ENCODE measurements around the gene CFAP97D2.
"Not testable (repeated sequence)": the region's sequence is repeated elsewhere in the genome, so short reads cannot be mapped to it uniquely, and the experiment has no call there.

- TF ChIP-seq, protein P1, sequence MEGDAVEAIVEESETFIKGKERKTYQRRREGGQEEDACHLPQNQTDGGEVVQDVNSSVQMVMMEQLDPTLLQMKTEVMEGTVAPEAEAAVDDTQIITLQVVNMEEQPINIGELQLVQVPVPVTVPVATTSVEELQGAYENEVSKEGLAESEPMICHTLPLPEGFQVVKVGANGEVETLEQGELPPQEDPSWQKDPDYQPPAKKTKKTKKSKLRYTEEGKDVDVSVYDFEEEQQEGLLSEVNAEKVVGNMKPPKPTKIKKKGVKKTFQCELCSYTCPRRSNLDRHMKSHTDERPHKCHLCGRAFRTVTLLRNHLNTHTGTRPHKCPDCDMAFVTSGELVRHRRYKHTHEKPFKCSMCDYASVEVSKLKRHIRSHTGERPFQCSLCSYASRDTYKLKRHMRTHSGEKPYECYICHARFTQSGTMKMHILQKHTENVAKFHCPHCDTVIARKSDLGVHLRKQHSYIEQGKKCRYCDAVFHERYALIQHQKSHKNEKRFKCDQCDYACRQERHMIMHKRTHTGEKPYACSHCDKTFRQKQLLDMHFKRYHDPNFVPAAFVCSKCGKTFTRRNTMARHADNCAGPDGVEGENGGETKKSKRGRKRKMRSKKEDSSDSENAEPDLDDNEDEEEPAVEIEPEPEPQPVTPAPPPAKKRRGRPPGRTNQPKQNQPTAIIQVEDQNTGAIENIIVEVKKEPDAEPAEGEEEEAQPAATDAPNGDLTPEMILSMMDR (optimal IDR thresholded peaks at IDR 0.05 in 1 of 3, IDR thresholded peaks at IDR 0.05 in 1 of 3, conservative IDR thresholded peaks at IDR 0.05 in 1 of 3; ENCODE audit: extremely low read depth in 1 of 3, insufficient read depth in 2 of 3, low read length in 3 of 3), result not testable (repeated sequence)
- not testable (repeated sequence) for TF ChIP-seq EZH2 (IDR thresholded peaks at IDR 0.05; ENCODE audit: low read length)
Measured at GRCh38 chr13:114133552-114133951, 45.5 kb upstream of the CFAP97D2 start.

Data from keratinocyte (primary cell).